Tibial nerve (tissue), 4 donors: ENCODE measurements around the gene SUPT5H.

ENCODE experiments used
- CTCF ChIP-seq, 5 experiments: fragments of 200-600 bp in 3 of 5; fragments of 450-650 bp in 2 of 5; sonication (generic) in 3 of 5; IDR thresholded peaks; one replicate each; pipeline ENCODE4 v1.5.1; 2016 to 2019; ENCODE audit warnings: antibody characterized with exemption in 5 of 5, mild to moderate bottlenecking in 3 of 5, moderate library complexity in 2 of 5
- EP300 ChIP-seq, 2 donors: sonication (generic); formaldehyde crosslinking; IDR thresholded peaks; one replicate each; pipeline ENCODE4 v1.6.1; 2017; ENCODE audit warnings: antibody characterized with exemption in 2 of 2, mild to moderate bottlenecking in 1 of 2
- POLR2A ChIP-seq, 2 donors: fragments of 450-650 bp; IDR thresholded peaks; one replicate each; pipeline ENCODE4 v1.6.1; 2017; ENCODE audit warnings: antibody characterized with exemption in 2 of 2, mild to moderate bottlenecking in 2 of 2, moderate library complexity in 2 of 2

- TF ChIP-seq CTCF (IDR thresholded peaks at IDR 0.05) (no peak), POLR2A (IDR thresholded peaks at IDR 0.05) (no peak), EP300 (IDR thresholded peaks at IDR 0.05) (no peak)
These were observed 2.9 kb downstream of the SUPT5H start for GRCh38 chr19:39448271-39448670.
